ENCODE measurements around the gene PHF12. TPM values are rescaled to one million over a fixed set of nuclear protein-coding genes. Genes with fewer than 3 reads are reported as not detected.

PHF12 gene
- total RNA-seq, 2 donors from 2014 or later = 46.2 to 71.7 TPM

DNA sequence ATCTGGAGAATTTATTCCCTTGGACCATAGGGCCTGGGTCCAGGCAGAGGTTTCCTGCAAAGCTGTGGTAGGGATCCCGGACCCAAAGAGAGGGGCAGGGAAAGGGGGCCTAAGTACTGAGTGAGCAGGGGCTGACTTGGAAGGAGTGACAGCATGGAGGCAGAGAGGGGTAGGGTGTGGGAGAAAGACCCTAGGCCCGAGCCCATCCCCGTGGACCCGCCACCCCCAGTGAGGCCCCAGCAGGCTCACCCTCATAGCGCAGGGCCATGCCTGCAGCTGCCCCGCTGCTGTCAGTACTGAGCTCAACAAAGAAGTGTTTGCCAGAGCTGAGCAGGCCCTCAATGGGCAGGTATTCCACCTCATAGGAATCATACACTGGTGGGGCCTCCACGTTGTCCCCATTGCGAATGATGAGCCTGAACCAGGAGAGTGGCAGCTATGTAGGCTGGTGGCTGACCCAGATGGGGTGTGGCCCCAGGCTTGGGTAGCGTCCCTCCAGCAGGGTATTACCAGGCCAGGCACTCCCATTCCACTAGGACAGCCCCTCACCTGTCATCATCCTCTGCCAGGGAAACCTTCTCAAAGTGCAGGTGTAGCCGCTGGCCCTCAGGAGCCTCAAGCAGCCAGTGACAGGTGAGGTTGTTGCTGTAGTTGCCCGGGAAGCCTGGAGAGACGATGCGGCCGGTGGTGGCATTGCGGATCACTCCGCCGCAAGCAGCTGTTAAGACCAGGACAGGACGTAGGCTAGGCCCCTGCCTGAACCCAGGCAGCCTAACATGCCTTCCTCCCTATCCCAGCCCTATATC, 9.1 kb upstream of the PHF12 start:
- Mint-ChIP-seq H3K27ac (no peak overlapping the region), H3K9me3 (no peaks in the 10 kb centered on the region), H3K36me3 (no peaks in the 10 kb centered on the region)
- DNase-seq (ENCODE audit: low spot score in 2 of 2) = no peak
- ATAC-seq = no peak

DNA sequence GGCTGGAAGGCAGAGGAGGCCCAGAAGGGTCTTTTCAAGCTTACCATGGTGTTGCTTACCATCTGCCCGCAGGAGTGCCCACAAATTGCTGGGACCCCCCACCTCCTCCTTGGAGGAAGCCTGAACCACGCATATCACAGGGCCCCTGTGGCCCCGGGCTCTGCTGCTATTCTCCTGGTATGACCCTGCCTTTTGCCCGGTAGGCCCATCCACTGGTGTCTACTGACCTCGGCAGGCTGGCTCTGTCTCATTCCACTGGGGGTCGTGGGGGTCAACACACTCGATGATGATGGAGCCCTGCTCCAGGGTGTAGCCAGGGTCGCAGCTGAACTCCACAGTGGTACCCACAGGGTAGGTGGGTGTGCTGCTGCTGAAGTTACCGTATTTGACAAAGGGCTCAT, 8.2 kb upstream of the PHF12 start:
- no peak for ATAC-seq
- DNase-seq (ENCODE audit: low spot score in 2 of 2) = peak in 1 of 2 donors; percentile 51
- Mint-ChIP-seq H3K36me3 (no peaks in the 10 kb centered on the region), H3K9me3 (no peaks in the 10 kb centered on the region), H3K27ac (no peak overlapping the region)

DNA sequence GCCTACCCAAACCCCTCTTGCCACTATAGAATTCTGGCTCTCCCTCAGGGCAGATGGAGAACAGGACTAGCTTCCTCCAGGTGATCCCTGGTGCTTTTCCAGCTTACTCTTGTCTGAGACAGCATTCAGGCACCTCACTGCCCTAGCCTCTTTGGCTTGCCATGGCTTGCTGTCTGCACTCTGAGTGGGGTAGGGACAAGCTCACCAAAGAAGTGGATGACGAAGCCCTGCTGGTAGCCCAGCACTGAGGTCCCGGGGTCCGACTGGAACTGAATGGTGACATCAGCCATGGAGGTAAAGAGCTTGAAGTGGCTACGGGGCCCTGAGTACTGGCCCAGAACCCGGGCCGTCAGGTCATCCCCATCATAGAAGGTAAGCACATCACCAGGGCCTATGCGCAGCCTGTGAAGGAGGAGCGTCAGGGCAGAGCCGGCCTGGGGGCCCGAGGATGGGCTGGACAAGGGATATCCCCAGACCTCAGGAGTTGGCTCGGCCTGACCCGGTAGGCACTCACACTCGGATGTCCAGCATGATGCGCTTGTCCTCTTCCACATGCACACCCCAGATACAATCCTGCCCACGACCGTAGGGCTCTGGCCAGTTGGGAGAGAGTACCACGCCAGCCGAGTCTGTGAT, 7.6 kb upstream of the PHF12 start:
- ATAC-seq (no peak), DNase-seq (ENCODE audit: low spot score in 2 of 2) (peak in 1 of 2 donors; percentile 51)
- Mint-ChIP-seq H3K9me3 (no peaks in the 10 kb centered on the region), H3K36me3 (no peaks in the 10 kb centered on the region), H3K27ac (no peak overlapping the region)

DNA sequence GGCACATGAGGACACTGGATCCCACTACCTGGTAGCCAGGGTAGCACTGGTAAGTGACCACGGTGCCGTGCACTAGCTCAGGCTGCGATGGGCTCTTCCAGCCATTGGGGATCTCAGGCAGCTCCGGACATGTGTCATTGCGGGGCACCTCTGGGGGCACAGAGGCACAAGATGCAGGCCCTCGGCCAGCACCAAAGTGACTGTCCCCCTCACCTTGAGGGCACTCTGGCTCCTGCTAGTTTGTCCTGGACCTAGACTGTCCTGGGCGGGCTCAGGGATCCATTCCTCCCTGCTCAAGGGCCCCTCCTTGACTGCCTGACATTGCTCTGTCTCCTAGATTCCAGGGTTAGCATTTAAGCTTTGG, 6.7 kb upstream of the PHF12 start:
- DNase-seq (ENCODE audit: low spot score in 2 of 2) (peak in 1 of 2 donors; percentile 55), ATAC-seq (no peak)
- Mint-ChIP-seq H3K36me3 (no peaks in the 10 kb centered on the region), H3K9me3 (no peaks in the 10 kb centered on the region), H3K27ac (no peak overlapping the region)

DNA sequence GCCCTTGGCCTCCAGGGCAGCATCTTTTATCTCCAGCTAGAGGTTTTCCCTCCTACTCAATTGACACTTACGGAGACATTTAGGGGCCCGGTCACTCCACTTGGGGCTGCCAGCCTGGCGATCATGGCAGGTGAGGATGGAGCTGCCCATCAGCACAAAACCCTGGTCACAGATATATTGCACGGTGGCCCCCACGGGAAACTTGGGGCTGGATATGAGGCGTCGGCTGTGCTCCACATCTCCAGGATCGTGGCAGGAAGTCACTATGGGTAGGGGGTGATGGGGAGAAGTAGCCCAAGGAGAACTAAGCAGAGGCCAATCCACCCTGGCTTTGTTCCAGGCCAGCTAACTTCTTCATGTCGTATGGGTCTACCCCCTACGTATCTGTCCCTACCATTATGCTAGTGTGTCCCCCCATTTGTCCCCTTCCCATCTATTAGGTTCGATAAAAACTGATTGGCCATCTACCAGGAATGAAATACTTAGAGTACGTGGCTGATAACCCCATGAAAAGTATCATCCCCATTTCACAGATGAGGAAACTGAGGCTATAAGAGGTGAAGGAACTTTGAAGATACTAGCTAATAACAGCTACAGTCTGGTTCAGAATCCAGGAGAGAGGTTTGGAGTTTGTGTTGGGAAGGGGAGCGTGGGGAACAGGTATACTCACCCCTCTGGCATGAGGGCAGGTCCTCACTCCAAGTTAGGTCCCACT, 6.1 kb upstream of the PHF12 start:
- no peak for ATAC-seq
- no peak overlapping the region for H3K27ac Mint-ChIP-seq

DNA sequence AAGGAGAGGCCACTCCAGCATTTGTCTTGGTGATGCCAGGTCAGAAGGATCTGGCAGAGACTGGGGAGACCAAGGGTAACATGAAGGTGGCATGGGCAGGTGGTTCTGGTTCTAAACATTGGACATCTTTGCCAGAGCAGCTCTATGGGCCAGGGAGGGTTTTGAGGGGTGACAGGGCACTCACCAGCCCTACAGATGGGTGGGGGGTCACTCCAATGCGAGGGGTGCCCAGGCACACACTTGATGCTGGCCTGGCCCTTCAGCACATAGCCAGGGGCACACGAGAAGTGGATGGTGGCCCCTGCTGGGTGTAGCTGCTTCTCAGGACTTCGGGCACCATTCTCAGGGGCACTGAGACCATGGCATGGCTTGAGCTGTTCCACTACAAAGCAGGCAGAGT, 5.5 kb upstream of the PHF12 start:
- no peak for ATAC-seq
- H3K9me3 Mint-ChIP-seq = no peaks in the 10 kb centered on the region
- DNase-seq (ENCODE audit: low spot score in 2 of 2) = peak in 1 of 2 donors; percentile 53
- no peaks in the 10 kb centered on the region for H3K36me3 Mint-ChIP-seq
- H3K27ac Mint-ChIP-seq = peak overlapping the region in 1 of 2 donors; percentile 44

More for the DNA sequence above, 6.1 kb upstream of the PHF12 start:
- no peak for DNase-seq (ENCODE audit: low spot score in 2 of 2)
- no peaks in the 10 kb centered on the region for H3K36me3 Mint-ChIP-seq
- no peaks in the 10 kb centered on the region for H3K9me3 Mint-ChIP-seq

DNA sequence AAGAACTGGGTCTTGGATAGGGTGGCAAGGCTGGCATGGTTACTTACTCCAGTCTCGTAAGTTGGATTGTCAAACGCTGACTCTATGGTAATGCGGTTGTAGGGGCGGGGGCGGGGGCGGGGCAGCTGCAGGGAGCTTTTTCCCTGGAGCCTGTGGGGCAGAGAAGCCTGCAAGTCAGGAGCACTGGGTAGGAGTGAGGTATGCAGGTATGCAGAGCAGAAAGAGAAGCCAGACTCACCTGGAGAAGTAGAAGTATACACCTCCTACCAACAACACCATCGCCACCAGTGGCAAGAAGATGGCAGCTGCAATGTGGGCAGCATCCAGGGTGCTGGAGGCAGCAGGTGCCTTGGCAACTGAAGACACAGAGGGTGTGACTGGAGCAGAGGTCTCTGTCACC, 4.8 kb upstream of the PHF12 start:
- Mint-ChIP-seq H3K27ac (no peak overlapping the region), H3K36me3 (no peaks in the 10 kb centered on the region), H3K9me3 (no peaks in the 10 kb centered on the region)
- ATAC-seq (no peak), DNase-seq (ENCODE audit: low spot score in 2 of 2) (peak in 1 of 2 donors; percentile 53)

DNA sequence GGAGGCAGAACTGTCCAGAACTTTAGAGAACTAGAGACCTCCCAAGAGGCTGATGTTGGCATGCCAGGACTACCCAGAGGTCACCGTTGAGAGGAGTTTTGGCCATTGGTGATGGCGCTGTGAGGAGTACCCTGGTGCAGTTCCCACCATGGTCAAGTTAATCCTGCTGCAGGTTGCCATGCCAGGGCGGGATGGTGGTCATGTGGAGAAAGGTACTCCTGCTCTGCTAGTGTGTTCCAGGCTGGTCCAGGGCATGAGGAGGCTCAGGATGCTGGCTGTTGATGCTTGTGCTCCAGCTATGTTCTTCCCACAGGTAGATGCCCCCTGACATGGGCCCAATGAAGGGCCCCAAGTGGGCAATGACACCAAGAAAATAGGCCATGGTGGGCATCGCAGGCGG, 4.1 kb upstream of the PHF12 start:
- Mint-ChIP-seq H3K36me3 (peaks cover 4% of the 10 kb centered on the region in 2 donors), H3K27ac (no peak overlapping the region), H3K9me3 (no peaks in the 10 kb centered on the region)
- DNase-seq (ENCODE audit: low spot score in 2 of 2) (peak in 1 of 2 donors; percentile 54), ATAC-seq (no peak)

DNA sequence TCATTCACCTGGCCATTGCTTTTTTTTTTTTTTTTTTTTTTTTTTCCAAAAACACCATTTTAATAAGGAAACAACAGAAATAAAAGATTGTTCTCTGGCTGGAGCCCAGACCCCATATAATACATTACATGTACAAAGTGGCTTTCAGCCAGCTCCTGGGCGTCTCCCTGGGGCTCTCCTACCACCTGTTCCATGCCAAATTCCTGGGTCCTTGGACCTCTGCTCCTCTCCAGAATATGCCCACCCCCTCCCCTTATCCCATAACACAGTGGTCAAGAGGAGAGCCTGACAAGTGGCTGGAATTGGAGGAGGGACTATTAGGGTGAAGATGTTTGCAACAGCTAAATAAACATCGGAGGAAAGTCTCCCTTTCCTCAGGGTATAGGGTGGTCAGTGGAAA, 3.6 kb upstream of the PHF12 start:
- Mint-ChIP-seq H3K9me3 (no peaks in the 10 kb centered on the region), H3K27ac (no peak overlapping the region), H3K36me3 (peaks cover 5 to 6% of the 10 kb centered on the region in 2 donors)
- no peak for DNase-seq (ENCODE audit: low spot score in 2 of 2)
- ATAC-seq = no peak

DNA sequence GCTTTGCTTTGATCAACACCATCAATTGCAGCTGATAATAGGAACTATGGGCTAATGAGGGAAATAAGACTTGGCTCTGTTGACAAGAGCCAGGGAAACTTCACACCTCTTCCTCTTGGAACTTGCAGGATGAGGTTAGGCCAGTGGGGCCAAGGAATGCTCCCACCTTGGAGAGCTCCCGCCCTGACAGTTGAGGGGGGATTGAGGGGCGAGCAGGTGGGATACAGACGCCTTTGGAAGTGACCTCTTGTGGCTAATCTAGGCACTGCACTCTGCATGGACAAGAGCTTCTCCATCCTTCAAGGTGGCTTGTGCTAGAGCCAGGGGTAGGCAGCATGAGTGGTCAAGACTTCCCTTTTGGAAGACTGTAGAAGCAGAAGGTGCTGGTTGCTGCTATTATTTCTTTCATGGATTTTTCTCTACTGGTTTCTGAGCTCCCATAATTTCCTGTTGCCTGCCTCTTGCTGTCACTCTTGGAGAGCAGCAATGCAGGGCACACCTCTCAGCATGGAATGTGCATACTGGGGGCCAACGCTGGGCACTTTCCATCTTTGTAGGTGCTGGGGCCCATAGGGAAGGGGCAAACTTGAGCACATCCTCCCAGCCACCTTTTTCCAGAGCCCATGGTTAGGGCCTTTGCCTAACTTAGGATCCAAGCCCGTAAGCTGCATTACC, 2.3 kb upstream of the PHF12 start:
- Mint-ChIP-seq H3K27ac (no peak overlapping the region), H3K36me3 (peaks cover 15 to 17% of the 10 kb centered on the region in 2 donors), H3K9me3 (no peaks in the 10 kb centered on the region)
- DNase-seq (ENCODE audit: low spot score in 2 of 2) (peak; percentile 50 to 65), ATAC-seq (no peak)

DNA sequence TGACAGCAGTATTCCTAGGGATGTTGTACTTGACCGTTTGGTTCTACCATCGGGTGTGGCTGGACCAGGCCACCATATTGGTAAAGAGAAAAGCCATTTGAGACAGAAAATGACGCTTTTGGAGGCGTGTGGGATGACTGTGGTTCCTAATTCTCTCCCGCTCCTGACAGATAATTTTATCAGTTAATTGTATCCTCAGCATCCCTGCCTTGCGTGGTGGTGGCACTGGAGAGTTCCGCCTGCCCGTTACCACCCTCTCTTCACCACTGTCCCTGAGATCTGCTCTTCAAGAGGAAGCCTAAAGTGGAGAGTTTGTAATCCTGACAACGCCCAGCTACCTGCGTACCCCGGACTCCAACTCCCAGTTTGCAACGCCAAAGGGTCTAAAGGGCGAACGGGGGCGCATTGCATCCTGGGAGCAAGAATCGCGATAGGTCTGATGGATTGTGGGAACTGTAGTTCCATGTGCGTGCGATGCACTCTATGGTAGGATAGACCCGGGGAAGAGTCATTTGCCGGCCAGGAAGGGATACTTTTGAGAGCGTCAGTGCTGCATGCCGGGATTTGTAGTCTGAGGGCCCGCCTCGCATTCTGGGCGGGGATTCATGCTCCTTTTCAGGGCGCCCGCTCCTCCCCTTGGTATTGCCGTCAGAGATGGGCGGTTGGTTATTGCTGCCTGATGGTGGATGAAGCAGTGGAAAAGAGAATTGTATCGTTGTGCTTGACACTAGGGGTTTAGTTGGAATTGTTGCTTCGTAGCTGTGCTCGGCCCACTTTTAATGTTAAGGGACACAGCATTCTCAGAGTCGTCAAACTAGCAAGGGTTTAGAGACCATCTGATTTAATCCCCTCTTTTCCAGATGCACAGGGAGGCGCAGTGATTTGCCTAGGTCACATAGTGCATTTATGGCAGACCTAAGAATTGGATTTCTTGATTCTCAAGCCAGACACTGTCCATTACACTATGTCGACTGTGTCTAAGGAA, 965 bp upstream of the PHF12 start:
- Mint-ChIP-seq H3K9me3 (no peaks in the 10 kb centered on the region), H3K27ac (no peak overlapping the region), H3K36me3 (peaks cover 24 to 25% of the 10 kb centered on the region in 2 donors)
- ATAC-seq (peak; percentile 82), DNase-seq (ENCODE audit: low spot score in 2 of 2) (peak; percentile 88 to 93)

DNA sequence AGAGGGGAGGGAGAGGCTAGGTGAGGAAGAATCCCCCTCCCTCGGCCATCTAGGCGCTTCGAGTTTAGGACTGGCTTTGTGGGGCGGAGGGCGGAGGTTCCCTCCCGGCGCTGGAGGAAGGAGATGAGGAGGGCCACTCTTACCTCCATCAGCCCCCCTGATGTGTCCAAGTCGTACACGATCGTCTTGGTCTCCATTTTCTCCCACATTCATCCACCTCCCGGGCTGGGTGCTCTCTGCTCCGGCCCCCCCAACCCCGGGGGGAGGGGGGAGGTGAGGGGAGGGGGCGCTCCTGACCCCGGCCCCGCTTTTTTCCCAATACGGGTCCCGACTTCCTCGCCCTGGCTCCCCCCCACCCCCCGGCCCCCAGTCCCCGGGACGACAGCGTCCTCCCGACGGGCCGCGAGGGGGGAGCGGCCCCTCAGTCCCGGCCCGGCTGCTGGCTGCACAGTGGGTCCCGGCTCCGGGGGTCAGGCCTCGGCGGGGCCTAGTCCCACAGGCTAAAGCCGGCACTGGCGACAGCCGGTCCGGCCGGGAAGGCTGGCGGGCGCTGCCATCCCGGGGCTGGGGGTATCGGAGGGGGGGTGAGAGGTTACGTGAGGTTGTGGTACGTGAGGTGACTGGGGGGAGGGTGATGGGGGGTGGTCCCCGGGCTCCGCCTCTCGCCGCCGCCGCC, 428 bp downstream of the PHF12 start:
- H3K36me3 Mint-ChIP-seq = peaks cover 24 to 30% of the 10 kb centered on the region in 2 donors
- H3K27ac Mint-ChIP-seq = peak overlapping the region; percentile 87 to 92
- DNase-seq (ENCODE audit: low spot score in 2 of 2) (no peak), ATAC-seq (no peak)
- no peaks in the 10 kb centered on the region for H3K9me3 Mint-ChIP-seq

DNA sequence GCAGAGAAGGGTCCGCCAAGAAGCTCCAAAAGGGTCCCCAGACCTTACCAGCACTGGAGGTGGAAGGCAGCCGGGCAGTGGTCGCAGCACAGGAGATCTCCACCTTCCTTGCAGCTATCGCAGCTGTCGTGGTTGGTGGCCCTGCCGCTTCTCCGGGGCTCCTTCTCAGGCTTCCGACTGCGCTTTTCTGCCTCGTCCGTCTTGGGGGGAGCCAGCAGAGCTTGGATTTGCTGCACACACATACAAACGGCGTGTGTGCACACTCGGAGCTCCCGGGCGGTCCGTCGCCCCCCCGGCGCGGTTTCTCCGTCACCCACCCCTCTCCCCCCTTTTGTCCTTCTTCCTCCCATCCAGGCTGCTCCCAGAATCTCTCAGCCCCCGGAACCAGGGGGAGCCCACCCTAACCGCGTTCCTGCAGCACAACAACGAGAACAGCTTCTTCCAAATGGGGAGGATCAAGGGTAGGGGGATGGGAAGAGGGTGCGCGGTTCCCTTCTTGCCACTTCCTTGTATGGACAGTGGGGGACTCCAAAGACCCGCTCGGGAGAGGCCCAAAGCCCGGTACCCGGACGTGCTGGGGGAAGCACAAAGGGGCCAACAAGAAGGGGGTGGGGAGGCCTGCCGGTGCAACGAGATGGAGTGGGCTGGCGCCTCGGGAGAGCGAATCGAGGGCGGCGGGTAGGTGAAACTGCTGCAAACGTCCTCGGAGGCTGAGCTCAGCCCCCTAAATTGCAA, 1.1 kb downstream of the PHF12 start:
- DNase-seq (ENCODE audit: low spot score in 2 of 2) (peak; percentile 56 to 68), ATAC-seq (no peak)
- Mint-ChIP-seq H3K36me3 (peaks cover 24 to 37% of the 10 kb centered on the region in 2 donors), H3K9me3 (no peaks in the 10 kb centered on the region), H3K27ac (peak overlapping the region; percentile 87 to 92)

DNA sequence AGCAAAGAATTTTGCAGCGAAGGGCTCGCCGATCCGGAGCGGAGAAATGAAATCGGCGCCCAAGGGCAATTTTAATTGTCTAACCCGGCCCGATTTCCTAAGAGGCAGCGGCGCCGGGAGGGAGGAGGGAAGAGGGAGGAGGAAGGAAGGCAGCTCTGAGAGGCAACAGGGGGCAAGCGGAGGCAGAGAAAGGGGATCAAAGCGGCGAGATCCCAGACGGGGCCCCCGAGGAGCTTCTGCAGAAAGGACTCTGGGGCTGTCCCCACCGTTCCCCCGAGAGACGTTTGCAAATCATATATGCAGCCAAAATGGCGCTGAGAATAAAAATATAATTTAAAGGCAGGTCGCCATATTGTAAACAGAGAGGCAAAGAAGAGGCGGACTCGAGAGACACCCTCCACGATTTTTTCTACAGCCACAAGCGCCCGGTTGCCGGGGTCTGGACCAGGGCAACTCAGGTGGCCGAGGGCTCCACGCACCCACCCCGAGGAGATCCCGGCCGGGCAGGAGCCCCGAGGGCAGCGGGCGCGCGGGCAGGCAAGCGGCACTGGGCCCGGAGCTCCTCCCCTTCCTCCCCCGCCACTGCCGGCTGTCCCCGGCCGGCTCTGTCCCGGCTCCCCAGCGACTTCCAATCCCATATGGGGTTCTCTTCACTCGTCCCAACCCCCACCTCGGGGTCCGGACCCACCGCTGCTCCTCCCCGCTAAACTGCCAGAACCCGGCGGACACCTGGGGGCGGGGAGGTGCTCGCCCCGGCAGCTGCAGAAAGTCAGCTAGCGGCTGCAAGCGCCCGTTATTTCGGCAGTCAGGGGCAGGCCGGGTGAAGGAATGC, 1.9 kb downstream of the PHF12 start:
- peak; percentile 62 to 76 for DNase-seq (ENCODE audit: low spot score in 2 of 2)

More for the DNA sequence above, 1.9 kb downstream of the PHF12 start:
- ATAC-seq = peak in 1 of 2 donors; percentile 6
- Mint-ChIP-seq H3K27ac (peak overlapping the region; percentile 83 to 87), H3K9me3 (no peaks in the 10 kb centered on the region), H3K36me3 (peaks cover 24 to 44% of the 10 kb centered on the region in 2 donors)
